ENCODE data around the gene MIPOL1.

- TF ChIP-seq EZH2phosphoT487 (IDR thresholded peaks at IDR 0.05; ENCODE audit: insufficient read depth, low read depth) (no peak), EZH2 (IDR thresholded peaks at IDR 0.05; ENCODE audit: insufficient read depth, poor library complexity, severe bottlenecking) (no peak)
Observed at GRCh38 chr14:37401093-37401492, 203.4 kb downstream of the MIPOL1 start.
